Liver (tissue), 9 donors: ENCODE measurements around the gene TM4SF5. TPM values are rescaled to one million over a fixed set of nuclear protein-coding genes. Genes with fewer than 3 reads are reported as not detected.

Experiments
- DNase-seq: peaks from one replicate; pipeline ENCODE4 v3.0.0-alpha.2; 2017; ENCODE audit warnings: low spot score
- H3K27ac ChIP-seq, 2 donors: one replicate each; pipeline ENCODE4 v1.7.0; 2013; ENCODE audit warnings: inconsistent platforms in 2 of 2, low read length in 2 of 2, control low read depth in 1 of 2, low read depth in 1 of 2, mild to moderate bottlenecking in 1 of 2
- H3K27me3 ChIP-seq, 4 donors: one replicate each; pipeline versions ENCODE4 v1.6.1 to v1.7.0; 2013; ENCODE audit warnings: low read length in 3 of 4, inconsistent platforms in 1 of 4, mild to moderate bottlenecking in 1 of 4, moderate library complexity in 1 of 4; ENCODE audit not compliant: control insufficient read depth in 4 of 4, insufficient read depth in 4 of 4
- H3K36me3 ChIP-seq, 4 donors: one replicate each; pipeline versions ENCODE4 v1.6.1 to v1.7.0; 2013; ENCODE audit warnings: low read length in 3 of 4, mild to moderate bottlenecking in 3 of 4, low read depth in 1 of 4, moderate library complexity in 1 of 4; ENCODE audit not compliant: control insufficient read depth in 4 of 4, insufficient read depth in 3 of 4
- H3K4me1 ChIP-seq, 4 donors: one replicate each; pipeline versions ENCODE4 v1.6.1 to v1.7.0; 2013; ENCODE audit warnings: low read length in 3 of 4, mild to moderate bottlenecking in 3 of 4, moderate library complexity in 1 of 4; ENCODE audit not compliant: control insufficient read depth in 4 of 4, insufficient read depth in 4 of 4
- H3K4me3 ChIP-seq, 3 donors: one replicate each; pipeline versions ENCODE4 v1.6.1 to v1.7.0; 2013; ENCODE audit warnings: low read length in 3 of 3, control low read depth in 1 of 3, low read depth in 1 of 3, mild to moderate bottlenecking in 1 of 3
- H3K9ac ChIP-seq, 2 donors: one replicate each; pipeline ENCODE4 v1.7.0; 2013; ENCODE audit warnings: low read length in 2 of 2, mild to moderate bottlenecking in 2 of 2, moderate library complexity in 2 of 2, control low read depth in 1 of 2, low read depth in 1 of 2
- H3K9me3 ChIP-seq, 4 donors: one replicate each; pipeline versions ENCODE4 v1.6.1 to v1.7.0; 2013; ENCODE audit warnings: low read length in 3 of 4; ENCODE audit not compliant: control insufficient read depth in 4 of 4
- ATF3 ChIP-seq: IDR thresholded peaks from 2 replicates; pipeline ENCODE4 v1.6.1; 2016; ENCODE audit warnings: antibody characterized with exemption
- EGR1 ChIP-seq, 2 donors: IDR thresholded peaks; 2 replicates each; pipeline ENCODE4 v1.6.1; 2016 to 2018; ENCODE audit warnings: antibody characterized with exemption in 2 of 2, low read depth in 2 of 2
- HNF4A ChIP-seq, 2 donors: conservative IDR thresholded peaks; 2 replicates each; pipeline ENCODE4 v1.6.1; 2016; ENCODE audit warnings: antibody characterized with exemption in 2 of 2, mild to moderate bottlenecking in 2 of 2
- HNF4G ChIP-seq: IDR thresholded peaks from 2 replicates; pipeline ENCODE4 v1.6.1; 2016; ENCODE audit warnings: antibody characterized with exemption
- JUND ChIP-seq, 2 donors: IDR thresholded peaks; 2 replicates each; pipeline ENCODE4 v1.6.1; 2016; ENCODE audit warnings: antibody characterized with exemption in 2 of 2
- MAX ChIP-seq: IDR thresholded peaks from 2 replicates; pipeline ENCODE4 v1.6.1; 2016; ENCODE audit warnings: antibody characterized with exemption
- NR2F2 ChIP-seq: IDR thresholded peaks from 2 replicates; pipeline ENCODE4 v1.6.1; 2016; ENCODE audit warnings: antibody characterized with exemption
- REST ChIP-seq: IDR thresholded peaks from 2 replicates; pipeline ENCODE4 v1.6.1; 2016; ENCODE audit warnings: antibody characterized with exemption, mild to moderate bottlenecking
- SP1 ChIP-seq: IDR thresholded peaks from 2 replicates; pipeline ENCODE4 v1.6.1; 2018; ENCODE audit warnings: antibody characterized with exemption, mild to moderate bottlenecking
- TAF1 ChIP-seq: conservative IDR thresholded peaks from 2 replicates; pipeline ENCODE4 v1.6.1; 2016; ENCODE audit warnings: antibody characterized with exemption, mild to moderate bottlenecking
- ZBTB33 ChIP-seq: IDR thresholded peaks from 2 replicates; pipeline ENCODE4 v1.6.1; 2016; ENCODE audit warnings: antibody characterized with exemption
- WGBS: extraction: QIAGEN DNeasy Blood & Tissue Kit; methylation state at CpG from one replicate; pipeline ENCODE4 v1.1.7; 2013; 5-methylcytosine and 5-hydroxymethylcytosine counted together
- polyA plus RNA-seq, 2 donors: library from polyadenylated mRNA; stranded (reverse) in 1 of 2; unstranded in 1 of 2; fragments of 200-250 nt in 1 of 2; fragments of >200 nt in 1 of 2; fragmentation: Nextera tagmentation in 1 of 2; extraction: Ambion mirVana in 1 of 2; gene quantifications; one replicate each; pipeline versions ENCODE4 v1.2.1 to v1.2.3, GENCODE V29; 2013 to 2015
- total RNA-seq, 2 donors: library from RNA; depleted of rRNA; stranded (reverse); fragments of >200 nt; gene quantifications; one replicate each; pipeline ENCODE4 v1.2.3, GENCODE V29; 2014
- donor health status: healthy.
- donor health status: healthy.
- donor health status: healthy.
- donor health status: healthy.
- donor health status: healthy.

The TM4SF5 gene
- total and polyA plus RNA-seq, 4 donors = 20.1 to 309 (median 115) TPM

- Histone ChIP-seq H3K4me3 (no peak overlapping the region), H3K36me3 (peaks cover 0 to 3% (median under 1%) of the 10 kb centered on the region in 4 donors), H3K27ac (no peak overlapping the region), H3K27me3 (no peaks in the 10 kb centered on the region), H3K9me3 (no peaks in the 10 kb centered on the region), H3K4me1 (peaks cover 0 to 11% (median 3%) of the 10 kb centered on the region in 4 donors), H3K9ac (no peak overlapping the region)
- TF ChIP-seq NR2F2 (no peak), ATF3 (no peak), TAF1 (no peak), JUND (IDR thresholded peaks at IDR 0.05) (no peak), ZBTB33 (no peak), REST (no peak), MAX (no peak), EGR1 (IDR thresholded peaks at IDR 0.05; ENCODE audit: low read depth in 2 of 2) (no peak)
- DNase-seq = no peak
- 71% methylated on average over 28 of the region's 28 CpGs for WGBS
Measured at GRCh38 chr17:4782652-4783051, 11.0 kb downstream of the TM4SF5 start.

- WGBS = 63% methylated on average over 61 of the region's 61 CpGs
- Histone ChIP-seq H3K27ac (peak overlapping the region; percentile 49 to 60), H3K27me3 (no peaks in the 10 kb centered on the region)
Measured at GRCh38 chr17:4785311-4786105, 13.8 kb downstream of the TM4SF5 start.

More at GRCh38 chr17:4785311-4786105, 13.8 kb downstream of the TM4SF5 start:
- H3K4me1 ChIP-seq = peaks cover 3 to 34% (median 19%) of the 10 kb centered on the region in 4 donors
- peaks cover 0 to 3% (median under 1%) of the 10 kb centered on the region in 4 donors for H3K36me3 ChIP-seq
- H3K9ac ChIP-seq = no peak overlapping the region
- TF ChIP-seq HNF4A (conservative IDR thresholded peaks at IDR 0.05) = no peak
- no peak for TF ChIP-seq HNF4G
- TF ChIP-seq NR2F2 = no peak
- no peak for TF ChIP-seq ATF3
- TF ChIP-seq SP1 = no peak
- no peak for DNase-seq
- H3K4me3 ChIP-seq = no peak overlapping the region
- no peaks in the 10 kb centered on the region for H3K9me3 ChIP-seq
